NCI-H146 treated with DMSO at 0.1 percent for 48 hours (cell line): ENCODE data around the gene TRPC4.

Experiments used
- DNase-seq: peaks from one replicate; lab custom pipeline; 2025; ENCODE audit not compliant: unreplicated experiment; lab: John Stamatoyannopoulos, UW

Gene TRPC4

GRCh38 chr13:37729876-37730275, 139.7 kb downstream of the TRPC4 start:
- DNase-seq, result no peak

- DNase-seq, result no peak
Measured at GRCh38 chr13:37716420-37717195, 153.0 kb downstream of the TRPC4 start.

- no peak for DNase-seq
Measured at GRCh38 chr13:37715606-37716015, 154.0 kb downstream of the TRPC4 start.

- DNase-seq, result no peak
Measured at GRCh38 chr13:37709318-37709717, 160.3 kb downstream of the TRPC4 start.

- no peak for DNase-seq
Measured at GRCh38 chr13:37707739-37708500, 161.7 kb downstream of the TRPC4 start.

GRCh38 chr13:37706041-37706440, 163.5 kb downstream of the TRPC4 start:
- DNase-seq, result no peak

GRCh38 chr13:37701972-37702371, 167.6 kb downstream of the TRPC4 start:
- DNase-seq, result no peak

GRCh38 chr13:37701306-37701705, 168.3 kb downstream of the TRPC4 start:
- DNase-seq, result no peak

GRCh38 chr13:37700887-37701286, 168.7 kb downstream of the TRPC4 start:
- DNase-seq, result no peak

GRCh38 chr13:37695200-37695599, 174.4 kb downstream of the TRPC4 start:
- DNase-seq, result no peak

- DNase-seq, result no peak
Measured at GRCh38 chr13:37690361-37690760, 179.2 kb downstream of the TRPC4 start.

- DNase-seq, result no peak
Measured at GRCh38 chr13:37686501-37686900, 183.1 kb downstream of the TRPC4 start.

GRCh38 chr13:37685206-37685605, 184.4 kb downstream of the TRPC4 start:
- DNase-seq, result no peak

- DNase-seq, result no peak
Measured at GRCh38 chr13:37682496-37682895, 187.1 kb downstream of the TRPC4 start.

GRCh38 chr13:37681281-37682032, 188.1 kb downstream of the TRPC4 start:
- no peak for DNase-seq

- DNase-seq, result no peak
Measured at GRCh38 chr13:37680137-37680536, 189.4 kb downstream of the TRPC4 start.

- DNase-seq, result no peak
Measured at GRCh38 chr13:37679043-37679442, 190.5 kb downstream of the TRPC4 start.

GRCh38 chr13:37669845-37670244, 199.7 kb downstream of the TRPC4 start:
- DNase-seq, result no peak

- no peak for DNase-seq
Measured at GRCh38 chr13:37667702-37668101, 201.9 kb downstream of the TRPC4 start.

GRCh38 chr13:37666036-37666435, 203.5 kb downstream of the TRPC4 start:
- DNase-seq, result no peak

GRCh38 chr13:37665420-37665819, 204.2 kb downstream of the TRPC4 start:
- no peak for DNase-seq

GRCh38 chr13:37663724-37664123, 205.8 kb downstream of the TRPC4 start:
- DNase-seq, result no peak
